Measurements from ENCODE around the gene SLC25A29.

Gene SLC25A29

GRCh38 chr14:100322138-100322957 lies 16.1 kb upstream of the SLC25A29 start:
- TF ChIP-seq CTCF (IDR thresholded peaks at IDR 0.05; ENCODE audit: poor library complexity, severe bottlenecking) = no peak
- no peak overlapping the region for H3K27ac ChIP-seq (ENCODE audit: poor library complexity, severe bottlenecking)
- no peaks in the 10 kb centered on the region for H3K36me3 ChIP-seq (ENCODE audit: low read depth)
- peaks cover 4% of the 10 kb centered on the region for H3K4me1 ChIP-seq (ENCODE audit: insufficient read depth, poor library complexity, severe bottlenecking)
- peak; percentile 3; the same call in 1 of the 3 replicates for ATAC-seq (ENCODE audit: low read depth)
- H3K4me3 ChIP-seq (ENCODE audit: severe bottlenecking) = no peak overlapping the region
- DNase-seq (ENCODE audit: low spot score) = no peak
- H3K9me3 ChIP-seq (ENCODE audit: severe bottlenecking) = no peaks in the 10 kb centered on the region
- H3K27me3 ChIP-seq (ENCODE audit: insufficient read depth, poor library complexity, severe bottlenecking) = no peaks in the 10 kb centered on the region

- ATAC-seq (ENCODE audit: low read depth) (no peak), DNase-seq (ENCODE audit: low spot score) (no peak)
- H3K36me3 ChIP-seq (ENCODE audit: low read depth) = no peaks in the 10 kb centered on the region
- TF ChIP-seq CTCF (IDR thresholded peaks at IDR 0.05; ENCODE audit: poor library complexity, severe bottlenecking) = no peak
- peaks cover 4% of the 10 kb centered on the region for H3K4me1 ChIP-seq (ENCODE audit: insufficient read depth, poor library complexity, severe bottlenecking)
- no peaks in the 10 kb centered on the region for H3K9me3 ChIP-seq (ENCODE audit: severe bottlenecking)
- no peak overlapping the region for H3K4me3 ChIP-seq (ENCODE audit: severe bottlenecking)
- H3K27ac ChIP-seq (ENCODE audit: poor library complexity, severe bottlenecking) = no peak overlapping the region
- no peaks in the 10 kb centered on the region for H3K27me3 ChIP-seq (ENCODE audit: insufficient read depth, poor library complexity, severe bottlenecking)
These were observed 15.4 kb upstream of the SLC25A29 start for GRCh38 chr14:100321473-100322137.

GRCh38 chr14:100320157-100320856 lies 14.1 kb upstream of the SLC25A29 start:
- H3K27me3 ChIP-seq (ENCODE audit: insufficient read depth, poor library complexity, severe bottlenecking) = no peaks in the 10 kb centered on the region
- no peaks in the 10 kb centered on the region for H3K9me3 ChIP-seq (ENCODE audit: severe bottlenecking)
- ATAC-seq (ENCODE audit: low read depth) (peak; percentile 31; the same call in 2 of the 3 replicates), DNase-seq (ENCODE audit: low spot score) (no peak)
- no peak overlapping the region for H3K4me3 ChIP-seq (ENCODE audit: severe bottlenecking)
- no peak overlapping the region for H3K27ac ChIP-seq (ENCODE audit: poor library complexity, severe bottlenecking)
- H3K36me3 ChIP-seq (ENCODE audit: low read depth) = no peaks in the 10 kb centered on the region
- H3K4me1 ChIP-seq (ENCODE audit: insufficient read depth, poor library complexity, severe bottlenecking) = peaks cover 4% of the 10 kb centered on the region
- TF ChIP-seq CTCF (IDR thresholded peaks at IDR 0.05; ENCODE audit: poor library complexity, severe bottlenecking) = no peak

- TF ChIP-seq CTCF (IDR thresholded peaks at IDR 0.05; ENCODE audit: poor library complexity, severe bottlenecking) = peak; percentile 67
- no peak overlapping the region for H3K4me3 ChIP-seq (ENCODE audit: severe bottlenecking)
- DNase-seq (ENCODE audit: low spot score) = no peak
These were observed 11.9 kb upstream of the SLC25A29 start for GRCh38 chr14:100317912-100318808.

More at GRCh38 chr14:100317912-100318808, 11.9 kb upstream of the SLC25A29 start:
- Histone ChIP-seq H3K36me3 (ENCODE audit: low read depth) (no peaks in the 10 kb centered on the region), H3K27me3 (ENCODE audit: insufficient read depth, poor library complexity, severe bottlenecking) (no peaks in the 10 kb centered on the region), H3K27ac (ENCODE audit: poor library complexity, severe bottlenecking) (no peak overlapping the region), H3K9me3 (ENCODE audit: severe bottlenecking) (no peaks in the 10 kb centered on the region), H3K4me1 (ENCODE audit: insufficient read depth, poor library complexity, severe bottlenecking) (peaks cover 4% of the 10 kb centered on the region)
- ATAC-seq (ENCODE audit: low read depth) = peak; percentile 33; the same call in 2 of the 3 replicates
